HG02938 (cell line): Measurements from ENCODE around the gene KPNA4.
A peak's percentile ranks its signal among the peaks of the same experiment; 100 is the strongest.
"Not testable (repeated sequence)": the region's sequence is repeated elsewhere in the genome, so short reads cannot be mapped to it uniquely, and the experiment has no call there.

ENCODE experiments used
- ATAC-seq: cut with Tn5 transposase; IDR thresholded peaks from one replicate; pipeline ENCODE4 v1.9.1; 2021; ENCODE audit warnings: mild to moderate bottlenecking, moderate library complexity; ENCODE audit not compliant: unreplicated experiment

KPNA4 gene

GRCh38 chr3:160565442-160566403 lies at the start of gene KPNA4:
Gene KPNA4, minus strand, starts transcription at chr3:160565571. Its CDS starts 289 bp downstream, at chr3:160565282.
- peak; percentile 88 for ATAC-seq

- no peak for ATAC-seq
Observed at GRCh38 chr3:160613661-160614060, 48.3 kb upstream of the KPNA4 start.

GRCh38 chr3:160612386-160613075 lies 47.2 kb upstream of the KPNA4 start:
- ATAC-seq: no peak

- ATAC-seq: no peak
Observed at GRCh38 chr3:160611141-160611540, 45.8 kb upstream of the KPNA4 start.

- no peak for ATAC-seq
Observed at GRCh38 chr3:160608870-160609269, 43.5 kb upstream of the KPNA4 start.

- ATAC-seq: no peak
Observed at GRCh38 chr3:160607826-160608225, 42.5 kb upstream of the KPNA4 start.

GRCh38 chr3:160605315-160605714 lies 39.9 kb upstream of the KPNA4 start:
- ATAC-seq: no peak

GRCh38 chr3:160603845-160604244 lies 38.5 kb upstream of the KPNA4 start:
- not testable (repeated sequence) for ATAC-seq

- ATAC-seq: no peak
Observed at GRCh38 chr3:160602259-160602658, 36.9 kb upstream of the KPNA4 start.

GRCh38 chr3:160601288-160601687 lies 35.9 kb upstream of the KPNA4 start:
- no peak for ATAC-seq

- no peak for ATAC-seq
Observed at GRCh38 chr3:160598865-160599264, 33.5 kb upstream of the KPNA4 start.

GRCh38 chr3:160588023-160588422 lies 22.7 kb upstream of the KPNA4 start:
- no peak for ATAC-seq

- no peak for ATAC-seq
Observed at GRCh38 chr3:160587105-160587504, 21.7 kb upstream of the KPNA4 start.

- no peak for ATAC-seq
Observed at GRCh38 chr3:160586679-160587078, 21.3 kb upstream of the KPNA4 start.

- ATAC-seq: no peak
Observed at GRCh38 chr3:160583451-160583850, 18.1 kb upstream of the KPNA4 start.

GRCh38 chr3:160580938-160581337 lies 15.6 kb upstream of the KPNA4 start:
- ATAC-seq: no peak

- ATAC-seq: no peak
Observed at GRCh38 chr3:160577556-160578195, 12.3 kb upstream of the KPNA4 start.

- ATAC-seq: no peak
Observed at GRCh38 chr3:160577093-160577492, 11.7 kb upstream of the KPNA4 start.

GRCh38 chr3:160576621-160577020 lies 11.2 kb upstream of the KPNA4 start:
- ATAC-seq: no peak

GRCh38 chr3:160575589-160575988 lies 10.2 kb upstream of the KPNA4 start:
- ATAC-seq: no peak

GRCh38 chr3:160574636-160575035 lies 9.3 kb upstream of the KPNA4 start:
- ATAC-seq: no peak
